HG03108 (cell line): ENCODE results near the gene ZNF100.
"Not testable (repeated sequence)": the region's sequence is repeated elsewhere in the genome, so short reads cannot be mapped to it uniquely, and the experiment has no call there.

Experiments
- ATAC-seq: cut with Tn5 transposase; IDR thresholded peaks from one replicate; pipeline ENCODE4 v1.9.1; 2021; ENCODE audit warnings: moderate library complexity; ENCODE audit not compliant: unreplicated experiment

ZNF100 gene

GRCh38 chr19:21705393-21705792, 62.0 kb downstream of the ZNF100 start:
- no peak for ATAC-seq

- no peak for ATAC-seq
Observed at GRCh38 chr19:21704320-21704719, 63.1 kb downstream of the ZNF100 start.

GRCh38 chr19:21699197-21699596, 68.2 kb downstream of the ZNF100 start:
- no peak for ATAC-seq

GRCh38 chr19:21698215-21698614, 69.2 kb downstream of the ZNF100 start:
- no peak for ATAC-seq

GRCh38 chr19:21697698-21698097, 69.7 kb downstream of the ZNF100 start:
- no peak for ATAC-seq

GRCh38 chr19:21694171-21694906, 73.0 kb downstream of the ZNF100 start:
- no peak for ATAC-seq

- no peak for ATAC-seq
Observed at GRCh38 chr19:21693399-21693798, 74.0 kb downstream of the ZNF100 start.

- no peak for ATAC-seq
Observed at GRCh38 chr19:21691661-21692060, 75.7 kb downstream of the ZNF100 start.

- no peak for ATAC-seq
Observed at GRCh38 chr19:21688464-21688863, 78.9 kb downstream of the ZNF100 start.

GRCh38 chr19:21680671-21681070, 86.7 kb downstream of the ZNF100 start:
- no peak for ATAC-seq

GRCh38 chr19:21680026-21680425, 87.4 kb downstream of the ZNF100 start:
- no peak for ATAC-seq

- ATAC-seq: no peak
Observed at GRCh38 chr19:21677696-21678418, 89.5 kb downstream of the ZNF100 start.

GRCh38 chr19:21674454-21674853, 92.9 kb downstream of the ZNF100 start:
- ATAC-seq: no peak

GRCh38 chr19:21673479-21673878, 93.9 kb downstream of the ZNF100 start:
- not testable (repeated sequence) for ATAC-seq
